ENCODE measurements around the gene OAS2.
A peak's percentile ranks its signal among the peaks of the same experiment; 100 is the strongest.

Gene OAS2, protein sequence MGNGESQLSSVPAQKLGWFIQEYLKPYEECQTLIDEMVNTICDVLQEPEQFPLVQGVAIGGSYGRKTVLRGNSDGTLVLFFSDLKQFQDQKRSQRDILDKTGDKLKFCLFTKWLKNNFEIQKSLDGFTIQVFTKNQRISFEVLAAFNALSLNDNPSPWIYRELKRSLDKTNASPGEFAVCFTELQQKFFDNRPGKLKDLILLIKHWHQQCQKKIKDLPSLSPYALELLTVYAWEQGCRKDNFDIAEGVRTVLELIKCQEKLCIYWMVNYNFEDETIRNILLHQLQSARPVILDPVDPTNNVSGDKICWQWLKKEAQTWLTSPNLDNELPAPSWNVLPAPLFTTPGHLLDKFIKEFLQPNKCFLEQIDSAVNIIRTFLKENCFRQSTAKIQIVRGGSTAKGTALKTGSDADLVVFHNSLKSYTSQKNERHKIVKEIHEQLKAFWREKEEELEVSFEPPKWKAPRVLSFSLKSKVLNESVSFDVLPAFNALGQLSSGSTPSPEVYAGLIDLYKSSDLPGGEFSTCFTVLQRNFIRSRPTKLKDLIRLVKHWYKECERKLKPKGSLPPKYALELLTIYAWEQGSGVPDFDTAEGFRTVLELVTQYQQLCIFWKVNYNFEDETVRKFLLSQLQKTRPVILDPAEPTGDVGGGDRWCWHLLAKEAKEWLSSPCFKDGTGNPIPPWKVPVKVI

DNA sequence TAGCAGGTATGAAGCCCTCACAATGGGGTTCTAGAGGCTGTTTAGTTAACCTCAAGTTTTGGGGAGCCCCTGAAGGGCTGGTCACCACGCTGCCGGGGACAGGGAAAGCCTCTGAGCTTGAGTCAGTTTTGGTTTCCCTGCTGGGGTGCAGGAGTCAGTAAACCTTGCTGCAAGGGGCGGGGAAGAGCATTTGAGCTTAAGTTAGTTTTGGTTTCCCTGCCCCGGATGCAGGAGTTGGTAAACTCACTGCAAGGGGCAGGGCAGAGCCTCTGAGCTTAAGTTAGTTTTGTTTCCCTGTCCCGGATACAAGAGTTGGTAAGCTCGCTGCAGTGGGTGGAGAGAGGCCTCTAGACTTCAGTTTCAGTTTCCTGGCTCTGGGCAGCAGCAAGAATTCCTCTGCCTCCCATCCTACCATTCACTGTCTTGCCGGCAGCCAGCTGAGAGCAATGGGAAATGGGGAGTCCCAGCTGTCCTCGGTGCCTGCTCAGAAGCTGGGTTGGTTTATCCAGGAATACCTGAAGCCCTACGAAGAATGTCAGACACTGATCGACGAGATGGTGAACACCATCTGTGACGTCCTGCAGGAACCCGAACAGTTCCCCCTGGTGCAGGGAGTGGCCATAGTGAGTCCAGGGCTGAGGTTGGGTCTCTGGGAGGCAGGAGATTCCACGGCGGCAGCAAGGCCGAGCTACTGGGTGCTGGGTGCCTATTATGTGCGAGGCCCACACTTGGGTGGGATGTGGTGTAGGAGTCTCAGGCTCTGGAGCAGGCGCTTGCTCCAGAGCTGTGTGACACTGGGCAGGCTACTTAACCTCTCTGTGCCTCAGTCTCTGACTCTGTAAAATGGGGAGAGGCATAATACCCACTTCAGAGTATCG is at the start of gene OAS2:
Gene OAS2 (plus strand): TSS at position 357 of the 878 bp plus-strand sequence. CDS start 90 bp downstream, at position 447.
- DNase-seq = no peak

DNA sequence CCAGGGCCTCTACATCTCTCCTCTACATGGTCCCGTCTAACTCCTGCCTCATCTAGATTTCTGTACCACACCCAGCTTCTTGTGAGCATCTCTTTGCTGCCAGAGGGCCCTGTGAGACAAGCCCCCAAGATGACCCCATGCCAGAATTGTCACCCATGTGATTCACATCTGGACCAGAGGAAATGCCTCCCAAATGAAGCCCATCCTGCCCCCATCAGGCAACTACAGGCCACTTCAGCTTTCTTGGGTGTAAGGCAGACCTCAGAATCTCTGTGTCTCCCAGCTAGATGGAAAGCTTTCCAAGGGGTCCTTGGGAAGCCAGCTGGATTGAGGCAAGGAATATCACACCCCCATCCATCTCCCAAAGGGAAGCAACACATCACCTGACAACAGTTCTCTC is 49.3 kb upstream of the OAS2 start:
- DNase-seq = no peak

DNA sequence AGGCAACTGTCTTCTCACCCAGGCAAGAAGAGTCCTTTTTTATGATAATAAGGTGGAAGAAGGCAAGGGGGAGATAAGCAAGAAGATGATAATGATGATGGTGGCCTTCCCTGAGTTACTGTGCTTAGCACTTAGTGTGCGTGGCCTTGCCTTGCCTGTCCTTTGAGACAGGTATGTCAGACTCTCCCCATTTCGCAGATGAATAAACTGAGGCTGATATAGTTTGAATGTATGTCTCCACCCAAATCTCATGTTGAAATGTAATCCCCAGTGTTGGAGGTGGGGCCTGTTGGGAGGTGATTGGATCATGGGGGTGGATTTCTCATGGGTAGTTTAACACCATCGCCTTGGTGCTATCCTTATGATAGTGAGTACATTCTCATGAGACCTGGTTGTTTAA is 48.6 kb upstream of the OAS2 start:
- DNase-seq = no peak

DNA sequence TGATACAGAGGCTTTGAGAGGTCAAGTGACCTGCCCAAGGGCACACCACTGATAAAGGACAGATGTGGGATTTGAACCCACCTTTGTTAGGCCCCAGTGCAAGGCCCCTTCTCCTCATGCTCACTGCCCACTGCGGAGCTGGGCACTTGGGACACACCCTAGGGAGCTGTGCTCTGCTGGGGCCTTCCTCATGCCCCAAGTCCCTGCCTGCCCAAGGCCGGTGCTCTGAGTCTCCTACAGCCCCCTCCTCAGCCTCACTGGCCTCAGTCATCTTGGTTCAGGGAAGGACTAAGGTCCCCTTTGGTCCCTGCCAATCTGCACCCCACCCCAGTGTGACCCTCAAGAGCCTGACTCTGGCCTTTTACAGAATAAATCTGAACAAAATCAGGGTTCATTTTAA is 48.0 kb upstream of the OAS2 start:
- DNase-seq = no peak

DNA sequence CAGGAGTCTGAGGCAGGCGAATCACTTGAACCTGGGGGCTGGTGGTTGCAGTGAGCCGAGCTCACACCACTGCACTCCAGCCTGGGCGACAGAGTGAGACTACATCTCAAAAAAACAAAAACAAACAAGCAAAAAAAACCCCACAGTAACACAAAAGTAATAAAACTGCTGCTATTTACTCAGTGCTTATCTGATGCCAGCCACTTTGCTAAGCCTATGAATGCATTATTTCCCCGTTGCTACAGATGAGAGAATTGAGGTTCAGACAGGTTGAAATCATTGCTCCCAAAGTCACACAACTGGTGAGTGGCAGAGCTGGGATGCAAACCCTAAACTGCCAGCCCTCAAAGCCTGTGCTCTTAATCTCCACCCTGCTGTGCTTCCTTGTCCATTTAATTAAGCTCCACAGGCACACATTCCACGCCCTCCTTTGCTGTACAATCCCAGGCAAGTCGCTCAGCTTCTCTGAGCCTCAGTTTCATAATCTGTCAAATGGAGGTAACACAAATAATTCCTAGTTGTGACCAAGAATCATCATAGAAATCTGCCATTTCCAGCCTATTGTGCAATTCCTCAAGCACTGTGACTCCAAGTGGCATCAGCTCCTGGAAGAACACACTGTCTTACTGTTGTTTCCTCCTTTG is 45.7 kb upstream of the OAS2 start:
- DNase-seq = no peak

DNA sequence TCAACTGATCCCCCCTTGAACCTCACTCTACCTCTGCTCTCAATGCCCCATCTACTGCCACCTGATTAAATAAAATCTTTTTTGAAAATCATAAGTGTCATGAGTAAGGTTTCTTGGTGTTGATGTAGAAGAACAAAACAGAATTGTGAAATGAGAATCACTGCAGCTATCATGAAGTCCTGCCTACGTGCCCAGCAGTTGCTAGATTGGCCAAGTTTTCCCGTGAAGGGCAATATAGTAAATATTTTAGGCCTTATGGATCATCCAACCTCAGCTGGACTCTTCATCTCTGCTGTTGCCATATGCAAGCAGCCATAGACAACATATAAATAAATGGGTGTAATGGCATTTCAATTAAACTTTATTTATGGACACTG is 45.2 kb upstream of the OAS2 start:
- no peak for DNase-seq

DNA sequence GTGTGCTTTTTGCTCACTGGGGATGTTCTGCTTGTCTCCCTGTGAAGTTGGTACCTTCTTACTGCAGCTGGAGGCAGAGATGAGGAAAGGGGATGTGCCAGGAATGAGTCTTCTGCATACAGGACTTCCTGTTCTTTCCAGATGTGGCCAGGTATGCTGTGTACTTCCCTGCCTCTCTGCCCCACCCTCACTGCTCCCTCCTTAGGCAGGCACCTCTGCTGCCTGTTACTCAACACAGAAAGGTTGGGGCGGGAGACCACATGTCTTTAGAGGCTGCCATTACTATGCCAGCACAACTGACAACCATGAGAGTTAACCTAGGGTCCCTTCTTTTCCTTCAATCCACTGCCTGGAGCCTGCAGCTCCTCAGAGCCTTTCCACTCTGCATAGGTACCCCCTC is 42.1 kb upstream of the OAS2 start:
- no peak for DNase-seq

DNA sequence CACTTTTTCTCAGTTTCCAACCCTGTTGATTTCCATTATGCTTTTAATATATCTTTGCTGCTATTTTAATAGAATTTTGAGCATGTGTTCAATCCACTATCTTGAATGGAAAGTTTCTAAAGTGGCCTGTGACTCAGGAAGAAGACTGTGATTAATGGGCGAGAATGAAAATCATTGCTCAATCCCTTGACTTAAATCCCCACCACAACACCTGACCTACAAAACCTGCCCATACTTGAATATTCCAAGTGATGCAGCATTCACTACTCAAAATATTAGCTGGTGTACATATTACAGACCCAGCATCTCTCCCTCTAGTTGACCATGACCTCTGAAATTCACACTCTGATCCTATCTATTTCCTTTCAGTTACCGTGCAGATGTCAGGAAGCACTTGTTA is 41.4 kb upstream of the OAS2 start:
- no peak for DNase-seq

DNA sequence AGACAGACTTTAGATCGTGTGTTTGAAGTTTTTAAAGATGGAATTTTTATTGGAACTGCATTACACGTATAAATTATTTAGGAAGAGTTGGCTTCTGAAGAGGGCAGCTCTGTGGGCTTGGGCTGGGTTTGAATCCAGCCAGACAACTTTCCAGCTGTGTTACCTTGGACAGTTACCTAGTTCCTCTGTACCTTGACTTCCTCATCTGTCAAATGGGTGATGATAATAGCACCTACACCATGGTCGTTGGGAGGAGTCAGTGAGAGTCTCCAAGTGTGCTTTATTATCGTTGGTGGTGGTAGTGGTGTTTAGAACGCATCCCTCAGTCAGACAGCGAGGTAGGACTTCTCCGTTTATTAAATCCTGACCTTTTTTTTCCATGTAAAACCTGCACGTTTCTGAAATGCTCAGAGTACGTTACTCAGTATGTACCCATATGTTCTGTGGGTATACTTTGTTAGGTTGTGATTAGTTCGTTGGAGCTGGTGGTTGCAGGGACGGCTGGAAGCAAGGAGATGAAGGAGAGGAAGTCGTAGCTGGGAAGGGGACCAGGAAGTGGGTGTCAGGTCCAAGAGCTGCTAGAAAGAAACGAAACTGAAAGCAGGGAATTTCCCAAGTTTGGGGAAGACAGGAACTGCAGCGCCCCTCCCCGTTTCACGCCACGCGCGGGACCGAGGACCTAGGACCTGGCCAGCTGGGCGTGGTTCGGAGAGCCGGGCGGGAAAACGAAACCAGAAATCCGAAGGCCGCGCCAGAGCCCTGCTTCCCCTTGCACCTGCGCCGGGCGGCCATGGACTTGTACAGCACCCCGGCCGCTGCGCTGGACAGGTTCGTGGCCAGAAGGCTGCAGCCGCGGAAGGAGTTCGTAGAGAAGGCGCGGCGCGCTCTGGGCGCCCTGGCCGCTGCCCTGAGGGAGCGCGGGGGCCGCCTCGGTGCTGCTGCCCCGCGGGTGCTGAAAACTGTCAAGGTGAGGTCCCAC is 40.3 kb upstream of the OAS2 start, which contains the start of gene OAS3:
Gene OAS3 (plus strand): TSS at position 734 of the 979 bp plus-strand sequence. CDS start 57 bp downstream, at position 791.
- peak; percentile 41 for DNase-seq

DNA sequence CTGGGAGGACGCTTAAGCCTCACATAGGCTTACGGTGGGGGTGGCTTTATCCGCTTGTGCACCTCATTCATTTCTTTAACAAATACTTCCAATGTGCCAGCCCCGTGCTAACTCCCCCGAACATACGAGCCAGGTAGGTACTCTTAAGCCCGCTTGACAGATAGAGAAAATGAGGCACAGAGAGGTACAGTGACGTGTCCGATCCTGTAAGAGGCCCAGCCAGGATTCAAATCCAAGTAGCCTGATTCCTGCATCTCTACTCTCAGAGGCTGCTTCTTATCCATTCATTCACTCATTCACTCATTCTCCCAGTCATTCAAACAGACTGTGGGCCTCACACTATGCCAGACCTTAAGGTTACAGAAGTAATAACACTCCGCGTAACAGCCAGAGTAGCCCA is 39.6 kb upstream of the OAS2 start:
- DNase-seq = peak; percentile 4

DNA sequence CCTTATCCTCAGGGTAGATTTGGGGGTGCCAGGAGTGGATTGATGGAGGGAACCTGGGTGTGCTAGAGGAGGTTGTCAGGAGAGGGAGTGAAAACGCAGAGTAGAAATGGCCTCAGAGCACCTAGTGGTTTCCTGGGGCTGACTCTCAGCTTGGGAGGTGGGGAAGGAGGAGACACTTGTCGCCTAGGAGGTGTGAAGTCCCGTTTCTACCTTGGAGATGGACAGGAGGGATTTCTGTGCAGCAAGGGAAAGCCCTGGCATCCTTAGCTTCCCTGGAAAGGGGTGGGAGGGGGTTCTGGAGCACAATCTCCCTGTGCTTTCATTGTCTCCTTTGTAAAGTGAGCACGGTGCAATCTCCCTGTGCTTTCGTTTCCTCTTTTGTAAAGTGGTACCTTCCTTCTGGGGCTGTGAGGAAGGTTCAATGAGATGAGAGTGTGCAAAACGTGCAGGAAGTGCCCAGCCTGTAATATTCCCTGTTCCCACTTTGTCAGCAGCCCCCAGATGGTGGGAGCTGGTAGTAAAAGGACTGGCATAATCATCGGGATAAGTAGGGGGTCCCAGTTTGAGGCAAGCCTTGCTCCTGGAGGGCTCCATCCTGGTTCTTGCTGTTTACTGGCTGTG is 38.4 kb upstream of the OAS2 start:
- DNase-seq = no peak

DNA sequence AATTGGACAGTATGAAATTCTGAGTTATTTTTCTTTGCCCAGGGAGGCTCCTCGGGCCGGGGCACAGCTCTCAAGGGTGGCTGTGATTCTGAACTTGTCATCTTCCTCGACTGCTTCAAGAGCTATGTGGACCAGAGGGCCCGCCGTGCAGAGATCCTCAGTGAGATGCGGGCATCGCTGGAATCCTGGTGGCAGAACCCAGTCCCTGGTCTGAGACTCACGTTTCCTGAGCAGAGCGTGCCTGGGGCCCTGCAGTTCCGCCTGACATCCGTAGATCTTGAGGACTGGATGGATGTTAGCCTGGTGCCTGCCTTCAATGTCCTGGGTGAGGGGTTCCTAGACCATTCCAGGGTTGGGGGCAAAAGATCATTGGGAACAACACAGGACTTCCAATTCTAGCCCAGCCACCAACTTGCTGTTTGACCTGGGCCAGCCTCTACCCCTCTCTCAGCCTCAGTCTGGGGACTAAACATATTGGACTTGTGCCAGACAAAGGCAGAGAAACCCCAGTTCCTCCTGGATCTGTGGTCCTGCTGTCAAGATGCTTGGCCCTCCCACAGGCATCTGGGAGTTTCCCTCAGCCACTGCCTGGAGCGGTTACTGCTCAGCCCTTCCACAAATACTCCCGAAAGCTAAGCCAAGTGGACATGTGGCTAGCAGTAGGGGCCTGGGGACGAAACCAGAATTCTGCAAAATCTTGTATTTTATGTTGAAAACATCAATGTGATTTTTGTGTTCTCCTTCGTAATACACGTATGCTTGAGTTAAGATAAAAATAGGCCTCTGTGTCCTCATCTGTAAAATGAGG is 36.6 kb upstream of the OAS2 start:
- no peak for DNase-seq

DNA sequence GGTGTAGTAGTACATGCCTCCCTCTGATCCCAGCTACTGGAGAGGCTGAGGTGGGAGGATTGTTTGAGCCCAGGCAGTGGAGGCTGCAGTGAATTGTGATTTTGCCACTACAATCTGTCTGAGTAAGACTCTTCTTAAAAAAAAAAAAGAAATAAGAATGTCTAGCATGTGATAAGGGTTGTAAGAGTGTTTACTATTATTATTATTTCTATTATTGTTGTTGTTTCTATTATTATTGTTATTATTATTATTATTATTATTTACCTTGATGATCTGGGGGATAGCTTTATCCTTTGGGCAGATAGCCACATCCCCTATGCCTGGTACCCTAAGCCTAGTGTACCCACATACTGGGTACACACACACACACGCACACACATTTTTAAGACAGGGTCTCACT is 35.7 kb upstream of the OAS2 start:
- DNase-seq = no peak

DNA sequence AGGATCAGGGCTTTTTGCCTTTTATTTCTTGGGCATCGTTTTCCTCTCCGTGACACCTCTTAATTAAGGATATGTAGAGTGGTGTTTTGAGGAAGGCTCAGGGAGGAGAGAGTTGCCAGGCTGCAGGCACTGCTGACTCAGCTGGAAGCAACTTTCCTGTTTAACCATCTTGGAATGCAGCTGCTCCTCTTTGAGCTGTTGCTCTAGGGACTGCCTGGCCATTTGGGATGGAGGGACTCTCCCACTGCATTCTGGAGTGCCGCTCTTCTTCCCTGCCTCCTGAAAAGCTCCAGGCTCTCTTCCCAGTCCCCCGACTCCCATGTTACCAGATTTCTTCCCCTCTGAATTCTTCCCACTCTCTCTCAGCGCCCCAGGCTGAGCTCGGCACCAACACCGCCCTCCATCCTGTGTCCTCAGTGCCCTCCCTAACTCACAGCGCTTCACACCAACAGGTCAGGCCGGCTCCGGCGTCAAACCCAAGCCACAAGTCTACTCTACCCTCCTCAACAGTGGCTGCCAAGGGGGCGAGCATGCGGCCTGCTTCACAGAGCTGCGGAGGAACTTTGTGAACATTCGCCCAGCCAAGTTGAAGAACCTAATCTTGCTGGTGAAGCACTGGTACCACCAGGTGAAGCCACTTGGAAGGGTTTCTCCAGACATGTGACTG is 34.2 kb upstream of the OAS2 start:
- no peak for DNase-seq

DNA sequence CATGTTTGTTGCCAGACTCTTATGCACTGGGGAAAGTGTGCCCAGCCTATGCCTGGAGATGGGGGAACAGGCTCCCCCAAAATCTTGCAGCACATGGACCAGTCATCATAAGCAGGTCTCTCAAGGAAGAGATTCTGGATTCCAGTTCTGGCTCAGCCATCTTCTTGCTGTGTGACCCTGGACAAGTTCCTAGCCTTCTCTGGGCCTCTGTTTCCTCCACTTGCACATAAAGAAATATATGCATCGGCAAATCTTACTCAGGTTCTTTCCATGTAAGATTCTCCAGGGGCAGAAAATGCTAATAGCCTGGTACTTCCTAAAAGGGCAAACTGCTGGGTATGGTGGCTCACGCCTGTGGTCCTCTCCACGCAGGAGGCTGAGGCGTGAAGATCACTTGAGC is 32.8 kb upstream of the OAS2 start:
- no peak for DNase-seq

DNA sequence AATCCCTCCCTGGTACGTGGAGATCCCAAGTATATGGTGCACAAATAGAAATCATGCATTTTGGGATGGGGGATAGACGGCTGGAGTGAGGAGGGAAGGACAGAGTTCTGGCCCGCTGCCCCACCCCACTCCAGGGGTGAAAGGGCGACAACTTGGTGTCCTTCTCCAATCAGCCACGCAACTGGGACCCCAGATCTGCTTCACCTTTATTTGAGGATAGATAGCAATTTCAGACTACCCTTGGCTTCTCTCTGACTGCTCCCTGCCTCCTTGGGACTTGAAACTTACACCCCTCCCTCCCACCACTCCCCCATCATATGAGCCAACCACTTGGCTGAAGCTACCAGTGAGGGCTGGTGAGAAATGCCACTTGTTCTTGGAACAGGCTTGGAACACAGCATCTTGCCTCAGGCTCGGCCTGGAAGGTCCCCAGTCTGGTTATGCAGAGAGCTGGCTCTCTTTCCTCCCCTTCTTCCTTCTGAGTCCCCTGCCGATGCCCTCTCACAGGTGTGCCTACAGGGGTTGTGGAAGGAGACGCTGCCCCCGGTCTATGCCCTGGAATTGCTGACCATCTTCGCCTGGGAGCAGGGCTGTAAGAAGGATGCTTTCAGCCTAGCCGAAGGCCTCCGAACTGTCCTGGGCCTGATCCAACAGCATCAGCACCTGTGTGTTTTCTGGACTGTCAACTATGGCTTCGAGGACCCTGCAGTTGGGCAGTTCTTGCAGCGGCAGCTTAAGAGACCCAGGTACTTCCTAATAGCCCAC is 31.9 kb upstream of the OAS2 start:
- no peak for DNase-seq

DNA sequence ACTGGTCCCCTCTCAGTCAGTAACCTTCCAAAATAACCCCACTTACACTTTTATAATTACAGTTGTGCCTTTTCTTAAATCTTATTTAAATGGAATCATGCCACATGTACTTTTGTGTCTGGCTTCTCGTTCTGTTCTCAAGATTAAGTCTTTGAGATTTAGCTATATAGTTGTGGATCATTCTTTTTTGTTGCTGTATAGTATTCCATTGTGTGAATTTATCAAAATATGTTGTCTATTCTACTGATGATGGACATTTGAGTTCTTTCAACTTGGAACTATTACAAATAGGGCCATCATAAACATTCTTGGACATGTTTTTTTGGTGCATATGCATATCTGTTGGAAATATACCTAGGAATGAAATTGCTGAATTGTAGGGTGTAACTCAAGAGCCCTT is 31.0 kb upstream of the OAS2 start:
- no peak for DNase-seq

DNA sequence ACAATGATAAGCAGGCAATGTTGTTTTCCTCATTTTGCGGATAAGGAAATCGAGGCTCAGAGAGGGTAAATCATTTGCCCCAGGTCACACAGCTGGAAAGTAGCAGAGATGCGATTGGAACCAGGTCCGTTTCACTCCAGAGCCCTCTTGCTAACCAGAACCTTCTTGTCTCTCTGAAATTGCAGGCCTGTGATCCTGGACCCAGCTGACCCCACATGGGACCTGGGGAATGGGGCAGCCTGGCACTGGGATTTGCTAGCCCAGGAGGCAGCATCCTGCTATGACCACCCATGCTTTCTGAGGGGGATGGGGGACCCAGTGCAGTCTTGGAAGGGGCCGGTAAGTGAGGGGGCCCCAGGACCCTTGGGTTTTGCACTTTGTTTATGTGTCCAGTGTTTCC is 30.6 kb upstream of the OAS2 start:
- no peak for DNase-seq

DNA sequence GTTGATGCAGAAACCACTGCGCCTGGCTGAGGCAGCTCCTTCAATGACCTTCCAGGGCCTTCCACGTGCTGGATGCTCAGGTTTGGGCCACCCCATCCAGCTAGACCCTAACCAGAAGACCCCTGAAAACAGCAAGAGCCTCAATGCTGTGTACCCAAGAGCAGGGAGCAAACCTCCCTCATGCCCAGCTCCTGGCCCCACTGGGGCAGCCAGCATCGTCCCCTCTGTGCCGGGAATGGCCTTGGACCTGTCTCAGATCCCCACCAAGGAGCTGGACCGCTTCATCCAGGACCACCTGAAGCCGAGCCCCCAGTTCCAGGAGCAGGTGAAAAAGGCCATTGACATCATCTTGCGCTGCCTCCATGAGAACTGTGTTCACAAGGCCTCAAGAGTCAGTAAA is 29.5 kb upstream of the OAS2 start:
- DNase-seq = no peak

Measured in hematopoietic multipotent progenitor cell treated with erythropoietin and hydrocortisone succinate and interleukin-3 and kit ligand, for 8 days (in vitro differentiated cells).